Measurements from ENCODE around the gene CLEC20A. TPM values are rescaled to one million over a fixed set of nuclear protein-coding genes. Genes with fewer than 3 reads are reported as not detected.
A peak's percentile ranks its signal among the peaks of the same experiment; 100 is the strongest.

CLEC20A gene
- total RNA-seq, 1 donor from 2014 or later, result not detected

DNA sequence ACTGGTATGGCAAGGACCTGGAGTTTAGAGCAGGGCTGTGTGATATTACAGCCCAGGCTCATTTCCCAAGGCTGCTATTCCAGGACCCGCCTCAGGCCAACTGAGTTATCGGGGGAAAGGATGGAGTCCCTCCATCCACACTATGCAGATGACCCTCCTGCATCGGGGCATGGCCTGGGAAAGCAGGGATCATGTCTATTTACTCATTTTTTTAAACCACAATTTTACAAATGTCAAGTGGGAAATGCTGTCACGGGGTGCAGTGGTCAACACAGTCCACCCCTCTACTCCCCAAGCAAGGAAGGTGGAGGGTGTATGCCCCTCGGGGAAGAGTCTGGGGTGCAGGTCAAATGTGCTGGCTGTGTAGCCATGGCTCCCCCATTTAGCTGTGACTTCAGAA, 6.1 kb upstream of the CLEC20A start:
- no peak overlapping the region for H3K4me3 Mint-ChIP-seq
- H3K36me3 Mint-ChIP-seq, result no peaks in the 10 kb centered on the region
- peaks cover 5% of the 10 kb centered on the region for H3K4me1 Mint-ChIP-seq (ENCODE audit: unreplicated experiment)
- H3K27ac Mint-ChIP-seq, result no peak overlapping the region
- TF ChIP-seq, protein P1, sequence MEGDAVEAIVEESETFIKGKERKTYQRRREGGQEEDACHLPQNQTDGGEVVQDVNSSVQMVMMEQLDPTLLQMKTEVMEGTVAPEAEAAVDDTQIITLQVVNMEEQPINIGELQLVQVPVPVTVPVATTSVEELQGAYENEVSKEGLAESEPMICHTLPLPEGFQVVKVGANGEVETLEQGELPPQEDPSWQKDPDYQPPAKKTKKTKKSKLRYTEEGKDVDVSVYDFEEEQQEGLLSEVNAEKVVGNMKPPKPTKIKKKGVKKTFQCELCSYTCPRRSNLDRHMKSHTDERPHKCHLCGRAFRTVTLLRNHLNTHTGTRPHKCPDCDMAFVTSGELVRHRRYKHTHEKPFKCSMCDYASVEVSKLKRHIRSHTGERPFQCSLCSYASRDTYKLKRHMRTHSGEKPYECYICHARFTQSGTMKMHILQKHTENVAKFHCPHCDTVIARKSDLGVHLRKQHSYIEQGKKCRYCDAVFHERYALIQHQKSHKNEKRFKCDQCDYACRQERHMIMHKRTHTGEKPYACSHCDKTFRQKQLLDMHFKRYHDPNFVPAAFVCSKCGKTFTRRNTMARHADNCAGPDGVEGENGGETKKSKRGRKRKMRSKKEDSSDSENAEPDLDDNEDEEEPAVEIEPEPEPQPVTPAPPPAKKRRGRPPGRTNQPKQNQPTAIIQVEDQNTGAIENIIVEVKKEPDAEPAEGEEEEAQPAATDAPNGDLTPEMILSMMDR (conservative IDR thresholded peaks at IDR 0.05), result no peak
- DNase-seq (ENCODE audit: extremely low spot score, unreplicated experiment), result no peak
- H3K9me3 Mint-ChIP-seq, result no peaks in the 10 kb centered on the region
- H3K27me3 Mint-ChIP-seq, result no peaks in the 10 kb centered on the region

DNA sequence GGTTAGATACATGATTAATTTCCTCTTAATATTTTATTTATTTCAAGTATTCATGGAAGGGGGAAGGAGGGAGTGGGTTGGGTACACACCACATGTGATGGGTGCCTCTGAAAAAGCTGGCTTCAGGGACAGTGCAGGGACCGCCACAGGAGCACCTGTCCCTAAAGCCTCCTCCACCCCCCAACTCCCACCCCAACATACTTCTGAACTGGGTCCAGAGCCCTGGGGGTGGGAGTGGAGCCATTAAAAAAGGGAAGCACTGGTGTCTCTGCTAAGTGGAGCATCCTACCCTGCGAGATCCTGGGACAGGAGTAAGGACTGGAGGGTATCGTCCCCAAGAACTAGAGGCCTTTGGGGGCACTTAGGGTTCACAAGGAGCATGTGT, 5.6 kb upstream of the CLEC20A start:
- Mint-ChIP-seq H3K27me3 (no peaks in the 10 kb centered on the region), H3K4me1 (ENCODE audit: unreplicated experiment) (peaks cover 10% of the 10 kb centered on the region), H3K27ac (no peak overlapping the region), H3K4me3 (no peak overlapping the region), H3K9me3 (no peaks in the 10 kb centered on the region), H3K36me3 (no peaks in the 10 kb centered on the region)
- TF ChIP-seq, protein P1 (conservative IDR thresholded peaks at IDR 0.05), result no peak
- DNase-seq (ENCODE audit: extremely low spot score, unreplicated experiment), result no peak

DNA sequence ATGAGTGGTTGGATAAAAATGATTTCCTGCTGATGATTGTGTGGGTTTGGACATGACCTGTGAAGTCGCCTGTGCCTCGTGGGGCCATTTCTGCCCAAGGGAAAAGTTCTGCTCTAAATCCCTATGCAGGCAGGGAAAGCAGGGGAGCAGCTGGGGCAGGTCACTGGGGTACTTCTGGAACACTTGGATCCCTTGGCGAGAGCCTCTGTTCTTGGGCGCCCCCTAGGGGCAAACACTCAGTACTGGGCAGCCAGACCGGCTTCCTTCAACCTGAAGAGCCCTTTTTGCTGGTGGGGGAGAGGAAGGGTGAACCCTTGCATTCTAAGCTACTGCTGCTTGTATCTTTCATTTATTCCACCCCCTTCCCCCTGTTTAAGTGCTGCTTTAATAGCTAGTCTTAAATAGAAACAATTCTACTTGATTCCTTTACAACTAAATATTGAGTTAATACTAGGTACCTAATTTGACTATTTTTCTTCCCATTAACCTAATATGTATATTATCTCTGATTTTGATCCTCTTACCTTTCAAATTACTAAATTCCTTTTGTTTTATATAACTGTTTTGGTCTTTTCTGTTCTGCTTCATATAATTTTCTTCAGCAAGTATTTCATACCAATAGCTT, 5.1 kb upstream of the CLEC20A start:
- peak; percentile 79 for DNase-seq (ENCODE audit: extremely low spot score, unreplicated experiment)
- TF ChIP-seq, protein P1 (conservative IDR thresholded peaks at IDR 0.05), result peak; percentile 92
- Mint-ChIP-seq H3K27me3 (no peaks in the 10 kb centered on the region), H3K4me1 (ENCODE audit: unreplicated experiment) (peaks cover 13% of the 10 kb centered on the region), H3K27ac (no peak overlapping the region), H3K4me3 (no peak overlapping the region), H3K9me3 (no peaks in the 10 kb centered on the region), H3K36me3 (no peaks in the 10 kb centered on the region)

DNA sequence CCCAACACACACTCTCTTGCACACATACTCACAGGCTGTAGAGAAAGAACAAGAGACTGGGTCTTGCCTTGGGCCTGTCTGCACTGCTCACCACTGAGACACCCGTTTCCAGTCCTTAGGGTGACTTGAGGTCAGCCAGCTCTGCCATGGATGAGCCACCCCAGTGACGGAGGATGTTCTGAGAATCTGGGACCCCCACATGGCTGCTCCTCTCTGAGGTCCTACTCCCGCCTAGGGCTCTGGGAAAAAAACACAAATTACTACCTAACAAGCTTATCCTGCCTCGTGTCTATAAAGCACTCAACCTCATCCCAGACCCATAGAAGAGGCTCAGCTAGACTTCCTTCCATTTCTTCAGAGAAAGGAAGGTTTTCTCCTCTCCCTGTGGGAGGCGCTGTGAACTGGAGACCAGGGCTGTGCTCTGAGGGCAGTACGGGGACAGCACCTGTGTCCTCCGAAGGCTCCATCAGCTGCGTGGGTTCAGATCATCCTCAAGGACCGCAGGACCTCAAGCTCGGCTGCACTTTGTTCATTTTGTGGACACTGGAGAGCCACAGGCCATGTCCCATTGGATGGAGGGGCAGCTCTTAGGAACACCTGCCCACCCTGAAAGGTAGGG, 4.3 kb upstream of the CLEC20A start:
- peak; percentile 36 for DNase-seq (ENCODE audit: extremely low spot score, unreplicated experiment)
- no peaks in the 10 kb centered on the region for H3K36me3 Mint-ChIP-seq
- TF ChIP-seq, protein P1 (conservative IDR thresholded peaks at IDR 0.05), result no peak

DNA sequence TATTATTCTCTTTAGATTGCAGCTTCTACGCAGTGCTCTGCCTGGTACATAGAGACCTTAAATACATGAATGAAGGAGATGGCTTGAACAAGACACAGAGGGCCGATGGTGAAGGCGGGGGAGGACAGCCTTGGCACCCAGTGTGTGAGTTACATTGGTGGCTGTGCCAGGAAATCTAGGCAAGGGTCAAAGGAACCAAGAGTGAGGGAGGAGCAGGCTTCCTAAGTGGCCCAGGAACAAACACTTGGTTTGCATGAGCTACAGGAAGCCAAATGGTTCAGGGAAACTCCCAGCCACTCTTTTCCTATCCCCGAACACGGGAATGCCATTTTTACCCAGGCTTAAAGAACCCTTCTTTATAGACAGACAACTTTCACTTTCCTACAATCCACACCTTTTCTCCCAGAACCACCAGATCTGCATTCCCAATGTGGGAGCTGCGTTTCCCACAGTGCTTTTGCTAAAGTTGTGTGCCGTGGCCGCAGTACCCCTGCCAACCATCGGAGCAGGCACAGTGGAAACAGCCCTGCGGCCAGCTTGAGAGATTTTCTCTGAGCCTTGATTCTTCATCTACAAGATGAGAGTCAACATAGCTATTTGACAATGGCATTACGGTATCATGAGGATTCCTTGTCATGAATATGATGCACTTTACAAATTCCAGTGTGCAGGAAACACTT, 3.5 kb upstream of the CLEC20A start:
- TF ChIP-seq, protein P1 (conservative IDR thresholded peaks at IDR 0.05), result peak; percentile 57
- Mint-ChIP-seq H3K4me1 (ENCODE audit: unreplicated experiment) (peaks cover 13% of the 10 kb centered on the region), H3K36me3 (no peaks in the 10 kb centered on the region), H3K27ac (no peak overlapping the region), H3K4me3 (no peak overlapping the region), H3K27me3 (no peaks in the 10 kb centered on the region), H3K9me3 (no peaks in the 10 kb centered on the region)
- DNase-seq (ENCODE audit: extremely low spot score, unreplicated experiment), result no peak

More for the DNA sequence above, 4.3 kb upstream of the CLEC20A start:
- Mint-ChIP-seq H3K4me1 (ENCODE audit: unreplicated experiment) (peaks cover 13% of the 10 kb centered on the region), H3K9me3 (no peaks in the 10 kb centered on the region), H3K4me3 (no peak overlapping the region), H3K27me3 (no peaks in the 10 kb centered on the region), H3K27ac (no peak overlapping the region)

Data from type B pancreatic cell (in vitro differentiated cells).